Measurements from ENCODE around the gene MASP2. TPM values are rescaled to one million over a fixed set of nuclear protein-coding genes. Genes with fewer than 3 reads are reported as not detected.
"Not testable (repeated sequence)": the region's sequence is repeated elsewhere in the genome, so short reads cannot be mapped to it uniquely, and the experiment has no call there.

The MASP2 gene
- total RNA-seq, 1 donor: not detected

DNA sequence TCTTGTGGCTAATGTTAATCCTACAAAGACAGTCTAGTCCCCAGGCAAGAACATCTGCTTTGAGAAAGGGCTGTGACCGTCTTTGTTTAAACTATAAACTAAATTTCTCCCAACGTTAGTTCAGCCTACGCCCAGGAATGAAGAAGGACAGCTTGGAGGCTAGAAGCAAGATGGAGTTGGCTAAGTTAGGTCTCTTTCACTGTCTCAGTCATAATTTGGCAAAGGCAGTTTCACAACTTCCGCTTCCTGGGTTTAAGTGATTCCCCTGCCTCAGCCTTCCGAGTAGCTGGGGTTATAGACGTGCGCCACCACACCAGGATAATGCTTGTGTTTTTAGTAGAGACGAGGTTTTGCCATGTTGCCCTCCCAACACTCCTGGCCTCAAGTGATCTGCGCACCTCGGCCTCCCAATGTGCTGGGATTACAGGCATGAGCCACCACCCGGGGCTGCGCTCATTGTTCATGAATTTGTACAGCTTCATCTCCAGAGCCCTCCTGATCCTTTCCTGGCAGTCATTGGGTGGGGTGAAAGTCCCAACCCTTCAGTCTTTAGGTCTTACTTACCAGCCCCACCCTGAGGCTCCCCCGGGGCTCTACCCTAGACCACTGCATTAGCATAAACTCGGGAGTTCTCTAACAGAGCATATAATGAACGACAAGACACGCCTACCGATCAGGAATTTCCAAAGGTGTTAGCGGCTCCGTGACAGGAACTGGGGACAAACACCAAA, 4.9 kb upstream of the MASP2 start:
- H3K4me1 ChIP-seq (ENCODE audit: insufficient read depth, low read length): no peaks in the 10 kb centered on the region
- no peak overlapping the region for H3K4me2 ChIP-seq (ENCODE audit: insufficient read depth, low read length)
- peaks cover 16% of the 10 kb centered on the region for H3K36me3 ChIP-seq (ENCODE audit: insufficient read depth, low read length)
- H2AFZ ChIP-seq (ENCODE audit: low read length): no peak overlapping the region
- H3K9me3 ChIP-seq (ENCODE audit: low read depth, low read length): no peaks in the 10 kb centered on the region
- no peak overlapping the region for H3K27ac ChIP-seq (ENCODE audit: low read depth, low read length)
- no peaks in the 10 kb centered on the region for H3K79me2 ChIP-seq (ENCODE audit: insufficient read depth, low read length)
- H4K20me1 ChIP-seq (ENCODE audit: insufficient read depth, low read length): peaks cover 9% of the 10 kb centered on the region
- H3K27me3 ChIP-seq (ENCODE audit: insufficient read depth, low read length): no peaks in the 10 kb centered on the region
- H3K4me3 ChIP-seq (ENCODE audit: insufficient read depth, low read length): no peak overlapping the region
- TF ChIP-seq, protein P1, sequence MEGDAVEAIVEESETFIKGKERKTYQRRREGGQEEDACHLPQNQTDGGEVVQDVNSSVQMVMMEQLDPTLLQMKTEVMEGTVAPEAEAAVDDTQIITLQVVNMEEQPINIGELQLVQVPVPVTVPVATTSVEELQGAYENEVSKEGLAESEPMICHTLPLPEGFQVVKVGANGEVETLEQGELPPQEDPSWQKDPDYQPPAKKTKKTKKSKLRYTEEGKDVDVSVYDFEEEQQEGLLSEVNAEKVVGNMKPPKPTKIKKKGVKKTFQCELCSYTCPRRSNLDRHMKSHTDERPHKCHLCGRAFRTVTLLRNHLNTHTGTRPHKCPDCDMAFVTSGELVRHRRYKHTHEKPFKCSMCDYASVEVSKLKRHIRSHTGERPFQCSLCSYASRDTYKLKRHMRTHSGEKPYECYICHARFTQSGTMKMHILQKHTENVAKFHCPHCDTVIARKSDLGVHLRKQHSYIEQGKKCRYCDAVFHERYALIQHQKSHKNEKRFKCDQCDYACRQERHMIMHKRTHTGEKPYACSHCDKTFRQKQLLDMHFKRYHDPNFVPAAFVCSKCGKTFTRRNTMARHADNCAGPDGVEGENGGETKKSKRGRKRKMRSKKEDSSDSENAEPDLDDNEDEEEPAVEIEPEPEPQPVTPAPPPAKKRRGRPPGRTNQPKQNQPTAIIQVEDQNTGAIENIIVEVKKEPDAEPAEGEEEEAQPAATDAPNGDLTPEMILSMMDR (IDR thresholded peaks at IDR 0.05; ENCODE audit: extremely low read depth, low read depth, low read length): no peak
- DNase-seq (ENCODE audit: insufficient read length, low spot score, missing footprints): no peak

DNA sequence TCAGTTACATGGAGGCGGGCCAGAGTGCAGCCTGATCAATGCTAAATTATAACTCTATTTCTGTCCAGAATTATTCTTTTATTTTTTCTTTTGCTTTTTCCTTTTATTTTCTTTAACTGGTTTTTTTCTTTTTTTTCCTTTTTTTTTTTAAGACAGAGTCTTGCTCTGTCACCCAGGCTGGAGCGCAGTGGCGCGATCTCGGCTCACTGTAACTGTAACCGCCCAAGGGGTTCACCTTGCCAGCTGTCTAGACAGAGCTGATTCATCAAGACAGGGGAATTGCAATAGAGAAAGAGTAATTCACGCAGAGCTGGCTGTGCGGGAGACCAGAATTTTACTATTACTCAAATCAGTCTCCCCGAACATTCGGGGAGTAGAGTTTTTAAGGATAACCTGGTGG, 4.1 kb upstream of the MASP2 start:
- H3K4me2 ChIP-seq (ENCODE audit: insufficient read depth, low read length); H2AFZ ChIP-seq (ENCODE audit: low read length); DNase-seq (ENCODE audit: insufficient read length, low spot score, missing footprints); H3K27me3 ChIP-seq (ENCODE audit: insufficient read depth, low read length); H3K27ac ChIP-seq (ENCODE audit: low read depth, low read length); H3K4me1 ChIP-seq (ENCODE audit: insufficient read depth, low read length); H3K4me3 ChIP-seq (ENCODE audit: insufficient read depth, low read length); H3K79me2 ChIP-seq (ENCODE audit: insufficient read depth, low read length); H4K20me1 ChIP-seq (ENCODE audit: insufficient read depth, low read length); H3K36me3 ChIP-seq (ENCODE audit: insufficient read depth, low read length); H3K9me3 ChIP-seq (ENCODE audit: low read depth, low read length): not testable (repeated sequence)

DNA sequence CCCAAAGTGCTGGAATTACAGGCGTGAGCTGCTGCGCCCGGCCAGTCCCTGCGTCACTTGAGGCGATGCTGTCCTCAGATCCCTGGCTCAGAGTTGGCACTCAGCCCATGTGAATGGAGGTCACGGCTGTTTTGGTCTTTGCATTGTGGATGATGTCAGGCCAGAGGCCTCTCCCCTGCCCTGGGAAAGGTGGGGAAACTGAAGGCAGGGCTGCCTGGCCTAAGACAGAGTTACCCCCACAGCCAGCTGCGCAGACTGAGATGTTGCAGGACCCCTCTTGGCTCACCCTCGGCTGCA, 821 bp downstream of the MASP2 start:
- Histone ChIP-seq H3K9me3 (ENCODE audit: low read depth, low read length) (no peaks in the 10 kb centered on the region), H3K27me3 (ENCODE audit: insufficient read depth, low read length) (no peaks in the 10 kb centered on the region), H3K4me1 (ENCODE audit: insufficient read depth, low read length) (no peaks in the 10 kb centered on the region), H2AFZ (ENCODE audit: low read length) (no peak overlapping the region), H3K27ac (ENCODE audit: low read depth, low read length) (no peak overlapping the region), H3K36me3 (ENCODE audit: insufficient read depth, low read length) (no peaks in the 10 kb centered on the region), H3K4me2 (ENCODE audit: insufficient read depth, low read length) (no peak overlapping the region), H3K4me3 (ENCODE audit: insufficient read depth, low read length) (no peak overlapping the region), H3K79me2 (ENCODE audit: insufficient read depth, low read length) (no peaks in the 10 kb centered on the region), H4K20me1 (ENCODE audit: insufficient read depth, low read length) (no peaks in the 10 kb centered on the region)
- DNase-seq (ENCODE audit: insufficient read length, low spot score, missing footprints): no peak
- TF ChIP-seq, protein P1 (IDR thresholded peaks at IDR 0.05; ENCODE audit: extremely low read depth, low read depth, low read length): no peak

DNA sequence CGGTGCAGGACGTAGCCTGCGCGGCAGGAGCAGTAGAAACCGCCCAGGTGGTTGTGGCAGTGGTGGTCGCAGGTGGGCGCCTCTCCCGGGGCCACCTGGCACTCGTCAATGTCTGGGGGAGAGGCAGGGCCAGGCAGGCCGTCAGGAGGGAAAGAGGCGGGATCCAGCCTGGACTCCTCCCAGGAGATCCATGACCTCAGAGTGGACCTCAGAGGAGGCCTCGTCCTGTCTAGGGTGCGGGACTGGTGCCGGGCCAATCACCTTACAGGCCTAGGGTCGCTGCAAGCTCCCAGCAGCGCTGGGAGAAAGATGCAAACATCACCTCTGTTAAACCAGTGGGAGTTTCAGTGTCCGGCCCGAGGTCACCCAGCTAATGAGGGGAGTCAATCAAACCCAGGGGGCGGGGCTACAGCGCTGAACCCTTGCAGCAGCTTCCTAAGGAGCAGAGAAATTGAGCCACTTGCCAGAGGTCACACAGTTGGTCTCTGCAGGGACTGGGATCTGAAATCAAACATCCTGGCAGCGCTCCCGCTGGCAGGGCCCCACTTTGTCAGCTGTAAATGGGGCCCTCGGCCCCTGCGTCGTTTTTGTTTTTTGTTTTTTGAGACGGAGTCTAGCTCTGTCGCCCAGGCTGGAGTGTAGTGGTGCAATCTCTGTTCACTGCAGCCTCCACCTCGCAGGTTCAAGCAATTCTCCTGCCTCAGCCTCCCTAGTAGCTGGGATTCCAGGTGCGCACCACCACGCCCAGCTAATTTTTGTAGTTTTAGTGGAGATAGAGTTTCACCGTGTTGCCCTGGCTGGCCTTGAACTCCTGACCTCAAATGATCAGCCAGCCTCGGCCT, 1.4 kb downstream of the MASP2 start:
- no peak overlapping the region for H3K4me3 ChIP-seq (ENCODE audit: insufficient read depth, low read length)
- H2AFZ ChIP-seq (ENCODE audit: low read length): no peak overlapping the region
- no peaks in the 10 kb centered on the region for H3K27me3 ChIP-seq (ENCODE audit: insufficient read depth, low read length)
- no peaks in the 10 kb centered on the region for H3K79me2 ChIP-seq (ENCODE audit: insufficient read depth, low read length)
- no peak overlapping the region for H3K4me2 ChIP-seq (ENCODE audit: insufficient read depth, low read length)
- H3K27ac ChIP-seq (ENCODE audit: low read depth, low read length): no peak overlapping the region
- H4K20me1 ChIP-seq (ENCODE audit: insufficient read depth, low read length): no peaks in the 10 kb centered on the region
- peak; percentile 66 for DNase-seq (ENCODE audit: insufficient read length, low spot score, missing footprints)
- no peaks in the 10 kb centered on the region for H3K9me3 ChIP-seq (ENCODE audit: low read depth, low read length)
- no peaks in the 10 kb centered on the region for H3K36me3 ChIP-seq (ENCODE audit: insufficient read depth, low read length)
- TF ChIP-seq, protein P1 (IDR thresholded peaks at IDR 0.05; ENCODE audit: extremely low read depth, low read depth, low read length): no peak
- H3K4me1 ChIP-seq (ENCODE audit: insufficient read depth, low read length): no peaks in the 10 kb centered on the region

Data from osteoblast (primary cell).